Astrocyte of the spinal cord (primary cell): ENCODE data around the gene ZNF692.
A peak's percentile ranks its signal among the peaks of the same experiment; 100 is the strongest.
"Not testable (repeated sequence)": the region's sequence is repeated elsewhere in the genome, so short reads cannot be mapped to it uniquely, and the experiment has no call there.

ENCODE experiments used
- DNase-seq: peaks from one replicate; pipeline ENCODE4 v3.0.0; 2011; ENCODE audit warnings: low read depth, low spot score
- H3K4me3 ChIP-seq: 2 replicates; pipeline ENCODE4 v1.5.1; 2011; ENCODE audit warnings: low read depth, mild to moderate bottlenecking, low read length, moderate library complexity
- in situ Hi-C: cut with HindIII; loops from 2 replicates; pipeline ENCODE4 v1.10.0; 2017; ENCODE audit warnings: low sequenced_read_pairs
- TF ChIP-seq, protein P1 (sequence below): IDR thresholded peaks from 2 replicates; pipeline ENCODE4 v1.5.1; 2012; ENCODE audit warnings: low read depth, mild to moderate bottlenecking, low read length, inconsistent platforms

The ZNF692 gene

DNA sequence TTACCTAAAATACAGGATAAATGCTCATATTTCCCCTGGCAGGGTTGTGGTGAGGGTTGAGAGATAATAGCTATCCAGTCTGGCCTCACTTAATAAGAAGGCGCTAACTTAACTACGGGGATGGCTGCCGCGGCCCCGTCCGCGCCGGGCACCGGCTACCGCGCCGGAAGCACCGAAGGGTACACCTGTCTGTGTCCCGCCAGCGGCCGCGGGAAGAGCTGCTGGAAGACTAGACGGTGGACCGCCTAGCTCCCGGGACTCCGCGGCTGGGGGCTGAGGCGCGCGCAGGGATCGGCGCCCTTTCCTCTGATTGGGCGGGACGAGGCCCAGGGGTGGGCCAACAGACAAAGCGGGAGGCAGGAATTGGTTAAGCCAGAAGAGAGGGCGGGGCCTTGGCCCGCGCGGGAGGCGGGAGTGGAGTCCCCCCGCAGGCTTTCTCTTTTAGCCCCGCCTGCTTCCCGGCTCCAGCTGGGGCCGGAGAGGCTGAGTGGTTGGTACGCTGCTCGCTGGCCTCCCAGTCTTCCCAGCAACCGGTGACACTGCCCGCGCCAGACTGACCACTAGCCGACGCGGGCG is 21.0 kb downstream of the ZNF692 start, which contains the start of gene ZNF672:
ZNF672 (plus strand) TSS at position 444 of the 576 bp plus-strand sequence. CDS start 9,051 bp downstream, outside the sequence.
- H3K4me3 ChIP-seq: peak within 1 kb of the TSS; percentile 71
- DNase-seq: peak; percentile 99
- TF ChIP-seq, protein P1, sequence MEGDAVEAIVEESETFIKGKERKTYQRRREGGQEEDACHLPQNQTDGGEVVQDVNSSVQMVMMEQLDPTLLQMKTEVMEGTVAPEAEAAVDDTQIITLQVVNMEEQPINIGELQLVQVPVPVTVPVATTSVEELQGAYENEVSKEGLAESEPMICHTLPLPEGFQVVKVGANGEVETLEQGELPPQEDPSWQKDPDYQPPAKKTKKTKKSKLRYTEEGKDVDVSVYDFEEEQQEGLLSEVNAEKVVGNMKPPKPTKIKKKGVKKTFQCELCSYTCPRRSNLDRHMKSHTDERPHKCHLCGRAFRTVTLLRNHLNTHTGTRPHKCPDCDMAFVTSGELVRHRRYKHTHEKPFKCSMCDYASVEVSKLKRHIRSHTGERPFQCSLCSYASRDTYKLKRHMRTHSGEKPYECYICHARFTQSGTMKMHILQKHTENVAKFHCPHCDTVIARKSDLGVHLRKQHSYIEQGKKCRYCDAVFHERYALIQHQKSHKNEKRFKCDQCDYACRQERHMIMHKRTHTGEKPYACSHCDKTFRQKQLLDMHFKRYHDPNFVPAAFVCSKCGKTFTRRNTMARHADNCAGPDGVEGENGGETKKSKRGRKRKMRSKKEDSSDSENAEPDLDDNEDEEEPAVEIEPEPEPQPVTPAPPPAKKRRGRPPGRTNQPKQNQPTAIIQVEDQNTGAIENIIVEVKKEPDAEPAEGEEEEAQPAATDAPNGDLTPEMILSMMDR: no peak
- in situ Hi-C loops: no loop called here

DNA sequence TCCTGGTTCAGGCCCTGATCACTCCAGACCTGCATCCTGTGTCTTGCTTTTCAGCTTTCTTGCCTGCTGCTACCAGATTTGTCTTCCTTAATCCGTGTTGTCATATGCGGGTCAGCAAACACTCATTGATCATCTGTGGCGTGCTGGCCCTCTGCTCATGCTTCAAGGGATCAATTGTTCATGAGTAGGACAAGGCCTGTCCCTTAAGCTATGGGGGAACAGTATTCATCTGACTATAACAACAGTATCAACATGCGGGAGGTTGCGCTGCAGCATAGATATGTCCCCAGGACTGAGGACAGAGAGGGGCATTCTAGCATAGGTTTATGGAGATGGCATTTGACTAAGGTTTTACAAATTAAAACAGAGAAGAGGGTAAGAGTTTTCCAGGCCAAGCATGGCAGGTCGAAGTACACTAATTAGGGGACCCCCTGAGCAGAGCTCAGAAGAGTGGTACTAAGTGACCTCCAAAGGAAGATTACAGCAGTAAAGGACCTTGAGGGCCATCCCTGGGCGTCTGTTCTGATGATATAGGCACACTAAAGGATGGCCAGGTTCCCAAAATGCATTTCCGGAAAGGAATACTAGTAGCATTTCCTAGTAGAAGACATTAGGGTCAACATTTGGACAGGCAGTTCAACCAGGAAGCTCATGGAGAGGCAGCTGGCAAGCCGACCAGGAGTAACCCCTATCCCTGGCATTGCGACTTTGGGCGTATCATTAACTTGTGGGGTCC is 21.7 kb downstream of the ZNF692 start:
- H3K4me3 ChIP-seq: peak overlapping the region; percentile 71
- TF ChIP-seq, protein P1: no peak
- DNase-seq: peak; percentile 3
- in situ Hi-C loops: no loop called here

DNA sequence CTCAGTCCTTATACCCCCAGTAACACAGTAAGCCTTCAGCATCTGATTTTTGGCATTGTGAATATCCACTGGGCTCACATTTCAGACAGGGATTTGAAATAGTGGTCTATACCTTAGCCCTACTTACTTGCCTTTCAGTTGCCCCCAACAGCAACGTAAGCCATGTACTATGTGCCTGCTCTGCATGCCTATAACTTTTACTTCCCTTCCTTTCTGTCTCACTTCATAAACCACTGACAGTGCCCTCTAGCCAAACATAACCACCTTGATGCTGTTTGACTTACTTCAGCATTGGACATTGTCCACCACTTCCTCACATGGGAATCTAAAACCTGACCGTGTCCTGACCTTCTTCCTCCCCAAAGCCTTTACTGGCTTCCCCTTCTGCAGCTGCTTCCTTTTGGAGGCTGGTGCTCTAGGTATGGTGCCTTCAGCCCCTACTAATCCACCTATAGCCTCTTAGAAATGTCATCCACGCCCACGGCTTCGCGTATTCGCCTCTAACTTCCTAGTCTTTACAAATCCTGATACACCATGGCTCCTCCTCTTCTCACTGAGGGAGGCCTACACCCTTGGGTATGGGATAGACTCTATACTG is 24.4 kb downstream of the ZNF692 start:
- no peak for DNase-seq
- in situ Hi-C loops: no loop called here
- H3K4me3 ChIP-seq: no peak overlapping the region
- TF ChIP-seq, protein P1: no peak

DNA sequence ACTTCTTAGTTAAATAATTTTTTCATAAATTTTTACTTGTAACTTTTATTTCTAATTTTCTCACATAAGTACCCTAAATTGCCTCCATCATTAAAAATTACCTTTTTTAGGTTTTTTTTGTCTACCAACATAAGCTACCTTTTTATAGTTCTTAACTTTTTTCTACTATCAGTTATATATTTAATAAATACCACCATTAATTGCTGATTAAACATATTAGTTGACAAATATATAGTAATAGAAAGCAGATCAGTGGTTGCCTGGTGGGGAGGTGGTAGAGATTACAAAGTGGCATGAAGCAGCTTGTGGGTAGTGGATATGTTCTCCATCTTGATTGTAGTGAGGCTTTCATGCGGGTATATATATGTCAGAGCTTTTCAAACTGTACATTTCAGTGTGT is 27.0 kb downstream of the ZNF692 start:
- in situ Hi-C loops: no loop called here
- H3K4me3 ChIP-seq: no peak overlapping the region
- TF ChIP-seq, protein P1: no peak
- DNase-seq: no peak

DNA sequence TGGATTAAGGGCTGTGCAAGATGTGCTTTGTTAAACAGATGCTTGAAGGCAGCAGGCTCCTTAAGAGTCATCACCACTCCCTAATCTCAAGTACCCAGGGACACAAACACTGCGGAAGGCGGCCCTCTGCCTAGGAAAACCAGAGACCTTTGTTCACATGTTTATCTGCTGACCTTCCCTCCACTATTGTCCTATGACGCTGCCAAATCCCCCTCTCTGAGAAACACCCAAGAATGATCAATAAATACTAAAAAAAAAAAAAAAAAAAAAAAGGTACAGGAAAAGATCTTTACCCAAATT is 28.2 kb downstream of the ZNF692 start:
- DNase-seq, in situ Hi-C loops: not testable (repeated sequence)

DNA sequence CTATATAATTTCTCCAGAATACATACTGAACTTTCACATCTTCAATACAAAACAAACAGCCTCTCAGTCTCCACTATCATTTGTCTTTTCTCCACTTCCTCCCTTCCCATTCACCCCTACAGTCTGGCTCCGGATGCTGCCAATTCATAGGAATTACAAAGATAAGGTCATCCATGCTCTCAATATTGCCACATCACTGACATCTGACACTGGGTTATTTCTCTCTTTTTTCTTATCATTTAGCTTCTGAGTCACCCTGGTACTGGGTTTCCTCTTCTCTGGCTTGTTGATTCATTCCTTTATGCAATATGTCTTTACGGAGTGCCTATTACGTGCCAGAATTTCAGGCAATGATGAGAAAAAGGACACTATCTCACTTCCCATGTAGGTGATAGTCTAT is 30.0 kb downstream of the ZNF692 start:
- H3K4me3 ChIP-seq: no peak overlapping the region
- in situ Hi-C loops: no loop called here
- no peak for DNase-seq
- TF ChIP-seq, protein P1: no peak

More for the DNA sequence above, 28.2 kb downstream of the ZNF692 start:
- H3K4me3 ChIP-seq: not testable (repeated sequence)
